K562 (cell line): ENCODE data around the gene GALNS. TPM values are rescaled to one million over a fixed set of nuclear protein-coding genes. Genes with fewer than 3 reads are reported as not detected.
A peak's percentile ranks its signal among the peaks of the same experiment; 100 is the strongest.

Experiments
- ARID1B ChIP-seq: fragments of 450-650 bp; IDR thresholded peaks from 2 replicates; pipeline ENCODE4 v1.6.1; 2016; ENCODE audit warnings: antibody characterized with exemption, mild to moderate bottlenecking, inconsistent platforms
- CAMTA2 ChIP-seq: fragments of 250-450 bp; sonication (Bioruptor Pico); conservative IDR thresholded peaks from 2 replicates; pipeline ENCODE4 v1.5.1; 2022
- CTCFL ChIP-seq: IDR thresholded peaks from 2 replicates; pipeline ENCODE4 v1.6.1; 2011; ENCODE audit warnings: borderline replicate concordance, low read depth, mild to moderate bottlenecking, moderate library complexity, low read length; ENCODE audit not compliant: insufficient read depth, poor library complexity, severe bottlenecking
- E2F4 ChIP-seq: sonication (generic); formaldehyde crosslinking; IDR thresholded peaks from 2 replicates; pipeline ENCODE4 v1.8.0; 2022; ENCODE audit warnings: mild to moderate bottlenecking, low read depth, missing genetic modification reagents
- ERF ChIP-seq: fragments of 450-650 bp; formaldehyde crosslinking; IDR thresholded peaks from 2 replicates; pipeline ENCODE4 v1.4.0; 2020; ENCODE audit warnings: mild to moderate bottlenecking, mixed read lengths
- ESRRA ChIP-seq: fragments of 450-650 bp; IDR thresholded peaks from 2 replicates; pipeline ENCODE4 v1.6.1; 2014; ENCODE audit warnings: low read depth, mild to moderate bottlenecking, moderate library complexity, borderline replicate concordance
- GTF2E2 ChIP-seq: fragments of 200-800 bp; sonication (Bioruptor generic); IDR thresholded peaks from 2 replicates; pipeline ENCODE4 v1.6.1; 2016; ENCODE audit warnings: missing genetic modification characterization, missing compliant biosample characterization
- HCFC1 ChIP-seq: IDR thresholded peaks from 2 replicates; pipeline ENCODE4 v1.6.1; 2012; ENCODE audit warnings: low read depth, low read length, improper control_type of control experiment
- MAX ChIP-seq: sonication (generic); formaldehyde crosslinking; IDR thresholded peaks from 2 replicates; pipeline ENCODE4 v1.9.0; 2022; ENCODE audit warnings: mild to moderate bottlenecking, missing genetic modification reagents
- MNT ChIP-seq, 2 experiments: fragments of 450-650 bp; conservative IDR thresholded peaks; 2 replicates each; pipeline ENCODE4 v1.6.1; 2017; ENCODE audit warnings: mild to moderate bottlenecking in 2 of 2, moderate library complexity in 2 of 2
- POLR2H ChIP-seq: IDR thresholded peaks from 2 replicates; pipeline ENCODE4 v1.6.1; 2016; ENCODE audit warnings: missing genetic modification characterization, low read depth, mild to moderate bottlenecking, control low read depth, missing compliant biosample characterization, moderate library complexity
- POU5F1 ChIP-seq: fragments of 150-350 bp; IDR thresholded peaks from 2 replicates; pipeline ENCODE4 v1.6.1; 2014; ENCODE audit warnings: borderline replicate concordance, low read length, low read depth, mild to moderate bottlenecking; ENCODE audit not compliant: partially characterized antibody
- SPI1 ChIP-seq: IDR thresholded peaks from 2 replicates; pipeline ENCODE4 v1.6.1; 2011; ENCODE audit warnings: low read depth, low read length, control low read depth, borderline replicate concordance
- SRSF3 ChIP-seq: fragments of 200-400 bp; formaldehyde crosslinking; IDR thresholded peaks from 2 replicates; pipeline ENCODE4 v1.6.1; 2016; ENCODE audit warnings: mild to moderate bottlenecking, low read length, moderate library complexity; ENCODE audit not compliant: insufficient read depth
- ZBTB43 ChIP-seq: sonication (generic); formaldehyde crosslinking; IDR thresholded peaks from 2 replicates; pipeline ENCODE4 v1.8.0; 2023; ENCODE audit warnings: mild to moderate bottlenecking, missing genetic modification reagents
- ZNF24 ChIP-seq: fragments of 450-650 bp; IDR thresholded peaks from 2 replicates; pipeline ENCODE4 v1.6.1; 2016
- ZNF395 ChIP-seq: fragments of 200-800 bp; sonication (Bioruptor generic); IDR thresholded peaks from 2 replicates; pipeline ENCODE4 v1.6.1; 2017; ENCODE audit warnings: missing genetic modification characterization, missing compliant biosample characterization
- ZNF586 ChIP-seq: fragments of 450-650 bp; formaldehyde crosslinking; conservative IDR thresholded peaks from 2 replicates; pipeline ENCODE4 v1.4.0; 2020; ENCODE audit warnings: mild to moderate bottlenecking, moderate library complexity
- polyA plus RNA-seq, 8 experiments: library from polyadenylated mRNA; depleted of rRNA in 4 of 8; stranded (reverse) in 5 of 8; unstranded in 3 of 8; fragments of >200 nt; fragmentation: Nextera tagmentation in 2 of 8; fragmentation: Illumina TruSeq in 1 of 8; extraction: Ambion mirVana in 2 of 8; extraction: Trizol in 1 of 8; gene quantifications; 2 replicates each; pipeline versions ENCODE4 v1.2.1 to v1.2.3, GENCODE V29; 2011 to 2014; ENCODE audit warnings: inconsistent platforms in 1 of 8, missing spikeins in 1 of 8
- total RNA-seq, 7 experiments: library from RNA; depleted of rRNA in 6 of 7; stranded (reverse); fragments of >200 nt in 6 of 7; fragmentation: Illumina TruSeq in 2 of 7; extraction: Trizol in 2 of 7; gene quantifications; 2 replicates each; pipeline versions ENCODE4 v1.2.1 to v1.2.3, GENCODE V29; 2011 to 2021; ENCODE audit warnings: low replicate concordance in 1 of 7

Gene GALNS
- total and polyA plus RNA-seq, 9 of the 15 experiments (the other 6 are each of a cell fraction or from before 2014, with no cell fraction given), result 0.38 to 13.2 (median 4.3) TPM

- peak; percentile 79 for TF ChIP-seq ZNF395
- peak; percentile 33 for TF ChIP-seq POU5F1
- TF ChIP-seq SPI1, result peak; percentile 70
- TF ChIP-seq ZNF586 (CRISPR knock-in tag), result no peak
- TF ChIP-seq MAX (CRISPR knock-in tag), result peak; percentile 46
- peak; percentile 30; the same call in 1 of the 2 replicates for TF ChIP-seq GTF2E2 (tag)
- TF ChIP-seq ZNF24, result peak; percentile 46; the same call in 1 of the 2 replicates
- peak; percentile 18; the same call in 1 of the 2 replicates for TF ChIP-seq HCFC1
- no peak for TF ChIP-seq ARID1B
- TF ChIP-seq ZBTB43 (CRISPR knock-in tag), result 0 out of 2 replicates have a peak, but pooled peaks have one; percentile 59
- TF ChIP-seq E2F4 (CRISPR knock-in tag), result peak; percentile 71; the same call in 1 of the 2 replicates
- peak; percentile 34 for TF ChIP-seq POLR2H (tag)
- TF ChIP-seq ERF, result peak; percentile 31; the same call in 1 of the 2 replicates
- no peak for TF ChIP-seq CTCFL
- TF ChIP-seq CAMTA2 (CRISPR knock-in tag), result 0 out of 2 replicates have a peak, but pooled peaks have one; percentile 69
- no peak for TF ChIP-seq SRSF3
- 0 out of 2 replicates have a peak, but pooled peaks have one; percentile 36 for TF ChIP-seq ESRRA
- peak in 1 of 2 experiments; percentile 28; a peak in 2 of 4 replicates for TF ChIP-seq MNT (conservative IDR thresholded peaks at IDR 0.05)
Observed at GRCh38 chr16:88803264-88803987, 53.3 kb downstream of the GALNS start, which contains the start of gene CDT1 (continued).
